HAP-1 (cell line): ENCODE results near the gene BTN2A1.

Source experiments
- DNase-seq, 2 experiments: peaks; one replicate each; pipeline ENCODE4 v3.0.0-alpha.2; 2016 to 2020; ENCODE audit warnings: low spot score in 2 of 2
- H3K27me3 ChIP-seq: fragments of 250-450 bp; sonication (Bioruptor Pico); 2 replicates; pipeline ENCODE4 v1.5.1; 2020; ENCODE audit warnings: low read depth, mild to moderate bottlenecking, moderate library complexity
- H3K36me3 ChIP-seq: fragments of 250-450 bp; sonication (Bioruptor Pico); replicated peaks from 2 replicates; pipeline ENCODE4 v1.5.1; 2020; ENCODE audit warnings: mild to moderate bottlenecking
- H3K4me1 ChIP-seq: fragments of 250-450 bp; sonication (Bioruptor Pico); 2 replicates; pipeline ENCODE4 v1.5.1; 2020; ENCODE audit warnings: mild to moderate bottlenecking
- H3K4me3 ChIP-seq: fragments of 250-450 bp; sonication (Bioruptor Pico); 2 replicates; pipeline ENCODE4 v1.5.1; 2020; ENCODE audit warnings: mild to moderate bottlenecking, moderate library complexity
- H3K9me3 ChIP-seq: fragments of 250-450 bp; sonication (Bioruptor Pico); 2 replicates; pipeline ENCODE4 v1.5.1; 2020; ENCODE audit warnings: mild to moderate bottlenecking, moderate library complexity
- in situ Hi-C: fragments of 300-500 bp; cut with MboI; formaldehyde crosslinking; loops from 3 replicates; pipeline ENCODE4 v1.14.3; 2020; ENCODE audit warnings: low sequenced_read_pairs, inconsistent platforms, mixed read lengths

The BTN2A1 gene

DNA sequence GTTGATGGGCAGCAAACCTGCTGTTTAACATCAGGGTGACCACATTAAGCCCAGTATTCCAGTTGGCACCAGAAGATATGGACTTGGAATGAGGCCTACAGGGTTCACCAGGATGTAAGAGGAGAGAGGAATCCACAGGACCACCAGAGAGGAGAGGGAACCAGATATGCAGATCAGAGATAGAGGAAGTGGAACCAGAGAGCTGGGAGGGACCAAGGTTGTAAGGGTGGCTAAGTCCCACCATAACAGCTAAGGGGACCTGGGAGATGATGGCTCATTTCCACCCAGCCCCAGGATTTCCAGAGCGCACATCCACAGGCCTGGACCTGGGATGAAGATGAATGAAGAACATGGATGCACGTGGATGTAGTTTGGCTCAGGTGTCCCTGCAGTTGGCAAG lies 11.1 kb downstream of the BTN2A1 start:
- Histone ChIP-seq H3K4me1 (peaks cover 4% of the 10 kb centered on the region; the same call in 1 of the 2 replicates), H3K9me3 (no peaks in the 10 kb centered on the region), H3K4me3 (no peak overlapping the region), H3K36me3 (peaks cover 45% of the 10 kb centered on the region), H3K27me3 (no peaks in the 10 kb centered on the region)
- no peak for DNase-seq
- in situ Hi-C loops: no loop called here

DNA sequence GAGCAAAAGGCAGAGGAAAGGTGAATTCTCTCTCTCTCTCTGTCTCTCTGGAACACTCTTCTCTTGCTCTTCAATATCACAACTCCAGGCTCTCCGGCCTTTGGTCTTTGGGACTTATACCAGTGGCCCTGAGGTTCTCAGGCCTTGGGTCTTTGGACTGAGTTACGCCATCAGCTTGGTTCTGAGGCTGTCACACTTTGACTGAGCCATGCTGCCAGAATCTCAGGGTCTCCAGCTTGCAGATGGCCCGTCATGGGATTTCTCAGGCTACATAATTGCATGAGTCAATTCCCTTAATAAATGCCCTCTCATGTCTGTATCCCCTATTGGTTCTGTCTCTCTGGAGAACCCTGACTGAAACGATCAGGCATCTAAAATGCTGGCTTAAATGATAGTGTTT lies 12.9 kb downstream of the BTN2A1 start:
- peaks cover 29% of the 10 kb centered on the region for H3K36me3 ChIP-seq
- in situ Hi-C loops: no loop called here

GRCh38 chr6:26471970-26472369 lies 14.2 kb downstream of the BTN2A1 start:
- in situ Hi-C loops: no loop called here
- no peak overlapping the region for H3K4me3 ChIP-seq
- DNase-seq: no peak

More for the DNA sequence above, 12.9 kb downstream of the BTN2A1 start:
- no peak for DNase-seq
- Histone ChIP-seq H3K9me3 (no peaks in the 10 kb centered on the region), H3K27me3 (no peaks in the 10 kb centered on the region), H3K4me3 (no peak overlapping the region), H3K4me1 (peaks cover 17% of the 10 kb centered on the region)

GRCh38 chr6:26472549-26473290 lies 15.0 kb downstream of the BTN2A1 start:
- in situ Hi-C loops: no loop called here
- Histone ChIP-seq H3K27me3 (no peaks in the 10 kb centered on the region), H3K4me3 (no peak overlapping the region), H3K36me3 (peaks cover 11% of the 10 kb centered on the region; the same call in 1 of the 2 replicates), H3K9me3 (no peaks in the 10 kb centered on the region), H3K4me1 (peaks cover 17% of the 10 kb centered on the region)
- DNase-seq: no peak

More at GRCh38 chr6:26471970-26472369, 14.2 kb downstream of the BTN2A1 start:
- H3K36me3 ChIP-seq: peaks cover 18% of the 10 kb centered on the region
- H3K27me3 ChIP-seq: no peaks in the 10 kb centered on the region
- H3K4me1 ChIP-seq: peaks cover 17% of the 10 kb centered on the region
- no peaks in the 10 kb centered on the region for H3K9me3 ChIP-seq

DNA sequence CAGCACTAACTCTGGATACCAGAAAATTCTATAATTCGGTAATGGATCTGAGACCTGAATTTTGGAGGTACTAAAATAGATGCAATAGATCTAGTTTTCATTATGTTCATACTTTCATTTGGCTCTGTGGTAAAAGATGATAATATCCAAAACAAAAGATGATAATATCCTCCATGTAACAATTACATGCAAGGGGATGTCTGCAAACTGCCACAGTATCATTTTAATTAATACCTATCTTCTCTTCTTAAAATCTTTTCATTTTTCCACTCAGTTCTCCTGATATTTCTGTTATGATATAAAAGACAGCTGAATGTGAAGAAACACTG lies 15.6 kb downstream of the BTN2A1 start:
- Histone ChIP-seq H3K36me3 (peaks cover 5% of the 10 kb centered on the region; the same call in 1 of the 2 replicates), H3K9me3 (no peaks in the 10 kb centered on the region), H3K27me3 (no peaks in the 10 kb centered on the region), H3K4me3 (peak overlapping the region; percentile 30), H3K4me1 (peaks cover 17% of the 10 kb centered on the region)
- DNase-seq: peak in 1 of 2 experiments; percentile 4
- in situ Hi-C loops: no loop called here

DNA sequence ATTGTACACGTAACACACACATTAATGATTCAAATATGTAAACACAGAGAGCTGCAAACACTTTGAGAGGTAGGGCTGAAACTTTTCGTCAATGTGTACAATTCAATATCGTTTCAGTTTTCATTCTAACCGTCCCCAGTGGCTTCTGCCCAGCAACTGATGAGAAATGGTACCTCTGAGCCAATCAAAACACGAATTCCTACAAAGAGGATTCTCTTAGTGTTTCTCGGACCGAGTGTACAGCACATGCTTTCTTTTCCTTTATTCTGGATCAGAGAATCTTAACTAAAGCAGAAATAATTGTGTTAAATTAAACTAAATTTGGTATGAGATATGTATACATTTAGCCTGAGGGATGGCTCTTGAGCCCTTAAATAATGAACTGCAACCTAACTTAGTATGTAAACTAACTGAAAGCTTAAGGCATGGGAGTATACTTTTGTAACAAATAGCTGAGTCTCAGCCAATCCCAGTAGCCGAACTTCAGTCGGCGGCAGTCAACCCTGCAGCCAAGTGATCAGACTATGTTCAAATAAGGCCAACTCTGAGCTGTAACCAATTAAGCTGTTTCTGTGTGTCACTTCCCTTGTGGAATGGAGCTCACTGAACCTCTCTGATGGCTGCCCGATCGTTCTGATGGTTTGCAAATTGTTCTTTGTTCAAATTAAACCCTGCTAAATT lies 16.1 kb downstream of the BTN2A1 start:
- DNase-seq: peak; percentile 76 to 90
- no peaks in the 10 kb centered on the region for H3K27me3 ChIP-seq
- peaks cover 17% of the 10 kb centered on the region for H3K4me1 ChIP-seq
- peak overlapping the region; percentile 30 for H3K4me3 ChIP-seq
- H3K9me3 ChIP-seq: no peaks in the 10 kb centered on the region
- 0 out of 2 replicates have a peak, but pooled peaks cover under 1% of the 10 kb centered on the region for H3K36me3 ChIP-seq
- in situ Hi-C loops: no loop called here

DNA sequence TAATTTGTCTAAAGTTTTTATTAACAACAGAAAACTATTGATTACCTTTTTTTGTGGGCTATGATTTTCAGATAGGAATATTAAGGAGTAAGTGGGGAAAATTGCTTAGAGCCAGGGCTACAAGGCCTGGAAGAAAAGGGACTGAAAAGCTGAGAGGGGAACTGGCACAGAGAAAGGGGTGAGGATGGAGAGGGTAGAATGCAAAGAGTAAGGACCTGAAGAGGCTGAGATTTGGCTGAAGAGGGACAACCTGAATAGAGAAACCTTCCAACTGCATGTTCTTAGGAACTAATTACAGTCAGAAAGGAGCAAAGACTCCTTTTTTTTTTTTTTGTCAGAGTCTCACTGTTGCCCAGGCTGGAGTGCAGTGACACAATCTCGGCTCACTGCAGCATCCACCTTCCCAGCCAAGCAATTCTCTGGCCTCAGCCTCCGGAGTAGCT lies 16.7 kb downstream of the BTN2A1 start:
- Histone ChIP-seq H3K36me3 (no peaks in the 10 kb centered on the region), H3K4me3 (peak overlapping the region; percentile 30), H3K9me3 (no peaks in the 10 kb centered on the region), H3K4me1 (peaks cover 17% of the 10 kb centered on the region), H3K27me3 (no peaks in the 10 kb centered on the region)
- in situ Hi-C loops: no loop called here
- DNase-seq: no peak

DNA sequence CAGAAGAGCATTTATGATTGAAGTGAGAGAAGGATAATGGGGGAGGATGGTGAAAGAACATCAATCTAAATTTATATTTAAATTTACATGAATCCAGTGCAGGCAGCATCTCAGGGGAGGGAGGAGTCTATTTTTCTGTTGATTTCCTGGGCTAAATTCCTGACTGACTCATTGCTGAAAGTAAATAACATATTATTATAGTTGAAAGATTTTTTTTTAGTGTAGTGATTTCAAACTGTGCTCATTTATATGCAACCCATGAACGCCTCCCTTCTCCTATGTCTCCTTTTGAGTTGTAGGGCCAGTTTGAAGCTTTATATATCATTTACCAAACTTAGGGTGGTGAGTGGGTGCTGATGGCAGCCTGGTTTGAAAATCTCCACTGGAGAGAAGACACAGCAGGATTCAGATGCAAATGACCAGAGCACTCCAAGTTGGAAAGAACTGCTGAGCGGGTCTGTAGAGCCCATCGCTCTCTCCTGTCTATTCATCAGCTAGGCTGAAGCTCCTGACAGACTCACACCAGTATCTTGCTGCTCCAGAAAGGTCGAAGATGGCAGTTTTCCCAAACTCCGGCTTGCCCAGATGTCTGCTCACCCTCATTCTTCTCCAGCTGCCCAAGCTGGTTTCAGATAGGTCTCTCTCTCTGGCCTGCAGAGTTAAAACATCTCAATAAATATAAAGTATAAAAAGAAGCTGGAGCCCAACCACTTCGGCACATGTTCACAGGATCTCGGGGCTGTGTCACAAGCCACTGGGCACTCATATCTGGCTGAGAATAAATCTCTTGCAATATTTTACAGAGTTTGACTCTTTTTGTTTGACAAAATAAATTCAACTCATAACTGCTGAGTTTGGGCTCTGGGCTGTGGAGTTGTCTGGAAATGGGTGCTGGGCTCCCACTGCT lies 18.3 kb downstream of the BTN2A1 start:
- in situ Hi-C loops: no loop called here
- Histone ChIP-seq H3K36me3 (no peaks in the 10 kb centered on the region), H3K4me3 (no peak overlapping the region), H3K27me3 (no peaks in the 10 kb centered on the region), H3K4me1 (peaks cover 17% of the 10 kb centered on the region), H3K9me3 (0 out of 2 replicates have a peak, but pooled peaks cover 8% of the 10 kb centered on the region)
- DNase-seq: no peak

GRCh38 chr6:26476896-26477295 lies 19.1 kb downstream of the BTN2A1 start:
- in situ Hi-C loops: no loop called here
- H3K4me1 ChIP-seq: peaks cover 17% of the 10 kb centered on the region
- no peaks in the 10 kb centered on the region for H3K36me3 ChIP-seq
- 0 out of 2 replicates have a peak, but pooled peaks cover 8% of the 10 kb centered on the region for H3K9me3 ChIP-seq
- no peak overlapping the region for H3K4me3 ChIP-seq
- DNase-seq: no peak
- no peaks in the 10 kb centered on the region for H3K27me3 ChIP-seq

DNA sequence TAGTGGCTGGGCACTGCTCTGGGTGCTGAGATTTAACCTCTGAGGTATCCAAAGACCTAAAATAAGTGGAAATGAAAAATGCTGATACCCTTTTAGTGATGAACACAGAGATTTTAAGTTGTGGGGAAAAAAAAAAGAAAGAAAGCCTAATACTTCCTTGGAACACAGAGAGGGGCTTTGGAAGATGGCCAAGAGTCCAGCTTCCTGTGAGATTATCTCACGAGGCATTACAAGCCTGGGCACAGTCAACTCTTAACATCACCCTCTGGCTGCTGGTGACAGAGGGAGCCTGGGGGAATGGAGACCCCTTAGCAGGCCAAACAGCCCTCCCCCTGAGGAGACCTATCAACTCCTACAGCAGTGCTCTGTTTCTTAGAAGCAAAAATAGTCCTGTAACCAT lies 19.7 kb downstream of the BTN2A1 start:
- in situ Hi-C loops: no loop called here
- no peak overlapping the region for H3K4me3 ChIP-seq
- no peaks in the 10 kb centered on the region for H3K36me3 ChIP-seq
- 0 out of 2 replicates have a peak, but pooled peaks cover 8% of the 10 kb centered on the region for H3K9me3 ChIP-seq
- no peaks in the 10 kb centered on the region for H3K27me3 ChIP-seq
- peaks cover 17% of the 10 kb centered on the region for H3K4me1 ChIP-seq
- DNase-seq: no peak

- Histone ChIP-seq H3K4me1 (peaks cover 15% of the 10 kb centered on the region), H3K9me3 (0 out of 2 replicates have a peak, but pooled peaks cover 8% of the 10 kb centered on the region)
- in situ Hi-C loops: no loop called here
These were observed 20.6 kb downstream of the BTN2A1 start for GRCh38 chr6:26478100-26478984.

DNA sequence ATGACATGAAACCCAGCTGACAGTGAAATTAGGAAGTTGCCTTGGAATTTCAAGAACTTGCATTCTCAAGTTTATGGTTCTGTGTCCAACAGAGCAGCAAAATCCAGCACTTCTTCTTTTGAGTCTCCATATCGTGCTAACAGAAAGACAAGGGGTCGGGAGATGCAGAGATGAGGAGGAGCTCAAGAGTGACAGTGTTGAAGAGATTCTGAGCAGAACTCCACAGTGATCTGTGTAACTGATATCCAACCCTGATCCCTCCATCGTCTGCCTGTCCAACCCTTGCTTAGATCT lies 21.2 kb downstream of the BTN2A1 start:
- in situ Hi-C loops: no loop called here
- H3K4me1 ChIP-seq: peaks cover 13% of the 10 kb centered on the region

More at GRCh38 chr6:26478100-26478984, 20.6 kb downstream of the BTN2A1 start:
- DNase-seq: no peak
- Histone ChIP-seq H3K27me3 (no peaks in the 10 kb centered on the region), H3K36me3 (no peaks in the 10 kb centered on the region), H3K4me3 (no peak overlapping the region)

DNA sequence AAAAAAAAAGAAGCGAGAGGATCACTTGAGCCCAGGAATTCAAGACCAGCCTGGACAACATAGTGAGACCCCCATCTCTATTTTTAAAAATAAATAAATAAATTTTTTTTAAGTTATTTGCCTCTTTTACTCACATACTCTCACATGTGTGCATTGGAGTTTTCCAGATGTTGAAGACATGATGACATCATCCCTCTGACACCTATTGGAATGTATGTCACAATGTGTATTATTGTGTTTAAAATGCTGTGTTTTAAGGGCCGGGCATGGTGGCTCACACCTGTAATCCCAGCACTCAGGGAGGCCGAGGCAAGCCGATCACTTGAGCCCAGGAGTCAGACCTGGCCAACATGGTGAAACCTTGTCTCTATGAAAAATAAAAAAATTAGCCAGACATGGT lies 24.6 kb downstream of the BTN2A1 start:
- H3K36me3 ChIP-seq: no peaks in the 10 kb centered on the region
- H3K4me1 ChIP-seq: no peaks in the 10 kb centered on the region
- no peaks in the 10 kb centered on the region for H3K27me3 ChIP-seq
- no peak overlapping the region for H3K4me3 ChIP-seq
- in situ Hi-C loops: no loop called here
- DNase-seq: no peak
- H3K9me3 ChIP-seq: 0 out of 2 replicates have a peak, but pooled peaks cover 8% of the 10 kb centered on the region

More for the DNA sequence above, 21.2 kb downstream of the BTN2A1 start:
- no peak for DNase-seq
- Histone ChIP-seq H3K4me3 (no peak overlapping the region), H3K27me3 (no peaks in the 10 kb centered on the region), H3K9me3 (0 out of 2 replicates have a peak, but pooled peaks cover 8% of the 10 kb centered on the region), H3K36me3 (no peaks in the 10 kb centered on the region)
